ENCODE results near the gene POU6F2.

GRCh38 chr7:38928506-38928905 lies 49.2 kb upstream of the POU6F2 start:
- TF ChIP-seq CTCF (IDR thresholded peaks at IDR 0.05) (no peak), POLR2A (IDR thresholded peaks at IDR 0.05) (no peak), EP300 (IDR thresholded peaks at IDR 0.05) (no peak), POLR2AphosphoS5 (IDR thresholded peaks at IDR 0.05) (no peak)

Data from suprapubic skin (tissue), 4 donors.